ENCODE results near the gene MTCH1. TPM values are rescaled to one million over a fixed set of nuclear protein-coding genes. Genes with fewer than 3 reads are reported as not detected.
A peak's percentile ranks its signal among the peaks of the same experiment; 100 is the strongest.
"Not testable (repeated sequence)": the region's sequence is repeated elsewhere in the genome, so short reads cannot be mapped to it uniquely, and the experiment has no call there.

Gene MTCH1
- total RNA-seq, 1 donor from 2014 or later: 133 TPM

GRCh38 chr6:36954262-36954931 lies 31.6 kb downstream of the MTCH1 start, which contains the start of gene PI16:
Gene PI16 (plus strand): TSS chr6:36954738. CDS start chr6:36954761, 23 bp downstream.
- ATAC-seq (ENCODE audit: low read depth) (peak; percentile 34), DNase-seq (no peak)
- H3K4me1 Mint-ChIP-seq: peaks cover 47% of the 10 kb centered on the region
- ChIA-PET CTCF (interaction anchor here (1.1 to 1.6 kb wide), 2 partner anchors 64 to 103 kb away, joined by 5 read pairs; no protein-coding TSS in a partner anchor), POLR2A (interaction anchor here (0.6 to 1.5 kb wide), 5 partner anchors 10 to 64 kb away, joined by 3 to 5 read pairs (median 3); partner anchors contain the start of gene MTCH1)
- peak within 1 kb of the TSS; percentile 67 for H3K4me3 Mint-ChIP-seq
- H3K9me3 Mint-ChIP-seq: no peaks in the 10 kb centered on the region
- intact Hi-C loops (cut with micrococcal nuclease): no loop called here
- H3K36me3 Mint-ChIP-seq (ENCODE audit: low read depth): peaks cover 2% of the 10 kb centered on the region
- H3K27ac Mint-ChIP-seq: peak within 1 kb of the TSS; percentile 37
- no peak for TF ChIP-seq CTCF (IDR thresholded peaks at IDR 0.05)
- H3K27me3 Mint-ChIP-seq: no peaks in the 10 kb centered on the region

GRCh38 chr6:36953931-36954261 lies 32.1 kb downstream of the MTCH1 start:
- no peaks in the 10 kb centered on the region for H3K9me3 Mint-ChIP-seq
- ChIA-PET POLR2A (interaction anchor here (1.0 to 1.5 kb wide), 3 partner anchors 24 to 52 kb away, joined by 3 to 5 read pairs (median 5); partner anchors contain the start of gene MTCH1), CTCF (interaction anchor here (1.1 to 1.6 kb wide), 2 partner anchors 64 to 102 kb away, joined by 5 read pairs; no protein-coding TSS in a partner anchor)
- ATAC-seq (ENCODE audit: low read depth) (no peak), DNase-seq (no peak)
- H3K27me3 Mint-ChIP-seq: no peaks in the 10 kb centered on the region
- intact Hi-C loops (cut with micrococcal nuclease): no loop called here
- peak overlapping the region; percentile 67 for H3K4me3 Mint-ChIP-seq
- H3K4me1 Mint-ChIP-seq: peaks cover 51% of the 10 kb centered on the region
- H3K36me3 Mint-ChIP-seq (ENCODE audit: low read depth): peaks cover 2% of the 10 kb centered on the region
- H3K27ac Mint-ChIP-seq: peak overlapping the region; percentile 37
- TF ChIP-seq CTCF (IDR thresholded peaks at IDR 0.05): no peak

- Mint-ChIP-seq H3K4me3 (no peak overlapping the region), H3K4me1 (peaks cover 51% of the 10 kb centered on the region), H3K9me3 (no peaks in the 10 kb centered on the region), H3K36me3 (ENCODE audit: low read depth) (no peaks in the 10 kb centered on the region), H3K27me3 (no peaks in the 10 kb centered on the region), H3K27ac (no peak overlapping the region)
- ChIA-PET POLR2A (interaction anchor here (0.5 kb wide), 1 partner anchor 297 kb away, joined by 3 read pairs; no protein-coding TSS in a partner anchor), CTCF (no interaction called here)
- intact Hi-C loops (cut with micrococcal nuclease): no loop called here
- ATAC-seq (ENCODE audit: low read depth): no peak
- TF ChIP-seq CTCF (IDR thresholded peaks at IDR 0.05): no peak
- DNase-seq: no peak
These were observed 36.4 kb downstream of the MTCH1 start for GRCh38 chr6:36949636-36950035.

GRCh38 chr6:36949076-36949475 lies 36.9 kb downstream of the MTCH1 start:
- H3K36me3 Mint-ChIP-seq (ENCODE audit: low read depth); CTCF ChIA-PET; intact Hi-C loops (cut with micrococcal nuclease); DNase-seq; H3K9me3 Mint-ChIP-seq; POLR2A ChIA-PET; ATAC-seq (ENCODE audit: low read depth); H3K4me3 Mint-ChIP-seq; H3K27ac Mint-ChIP-seq; H3K27me3 Mint-ChIP-seq: not testable (repeated sequence)
- peaks cover 51% of the 10 kb centered on the region for H3K4me1 Mint-ChIP-seq

- CTCF ChIA-PET: no interaction called here
These were observed 38.2 kb downstream of the MTCH1 start for GRCh38 chr6:36947570-36948351.

More at GRCh38 chr6:36947570-36948351, 38.2 kb downstream of the MTCH1 start:
- Mint-ChIP-seq H3K36me3 (ENCODE audit: low read depth) (no peaks in the 10 kb centered on the region), H3K4me3 (no peak overlapping the region), H3K27me3 (no peaks in the 10 kb centered on the region), H3K9me3 (no peaks in the 10 kb centered on the region), H3K27ac (no peak overlapping the region), H3K4me1 (peaks cover 52% of the 10 kb centered on the region)
- intact Hi-C loops (cut with micrococcal nuclease): no loop called here
- DNase-seq (no peak), ATAC-seq (ENCODE audit: low read depth) (peak; percentile 87)
- POLR2A ChIA-PET: no interaction called here
- no peak for TF ChIP-seq CTCF (IDR thresholded peaks at IDR 0.05)

Measured in activated B cell treated with CpG ODN at 0.5 μM for 24 hours (primary cell).